NCI-H345 treated with DMSO at 0.1 percent for 48 hours (cell line): ENCODE measurements around the gene TSC22D4.

Experiments used
- DNase-seq: peaks from one replicate; lab custom pipeline; 2025; ENCODE audit not compliant: unreplicated experiment; lab: John Stamatoyannopoulos, UW

Gene TSC22D4

GRCh38 chr7:100493476-100494264 is 14.7 kb upstream of the TSC22D4 start:
- no peak for DNase-seq

- DNase-seq = no peak
Observed at GRCh38 chr7:100492738-100493475, 13.9 kb upstream of the TSC22D4 start.

- DNase-seq = no peak
Observed at GRCh38 chr7:100491192-100491578, 12.2 kb upstream of the TSC22D4 start.

- DNase-seq = no peak
Observed at GRCh38 chr7:100490483-100491191, 11.6 kb upstream of the TSC22D4 start.

- DNase-seq = peak; percentile 90
Observed at GRCh38 chr7:100489824-100490223, 10.8 kb upstream of the TSC22D4 start.

GRCh38 chr7:100489121-100489520 is 10.1 kb upstream of the TSC22D4 start:
- DNase-seq = no peak

GRCh38 chr7:100488333-100489095 is 9.5 kb upstream of the TSC22D4 start:
- no peak for DNase-seq

GRCh38 chr7:100486753-100487446 is 7.9 kb upstream of the TSC22D4 start:
- DNase-seq = no peak

GRCh38 chr7:100486111-100486636 is 7.2 kb upstream of the TSC22D4 start:
- no peak for DNase-seq

- DNase-seq = no peak
Observed at GRCh38 chr7:100485471-100485876, 6.5 kb upstream of the TSC22D4 start.

- DNase-seq = no peak
Observed at GRCh38 chr7:100484673-100485045, 5.6 kb upstream of the TSC22D4 start.

- peak; percentile 42 for DNase-seq
Observed at GRCh38 chr7:100483722-100484672, 5.0 kb upstream of the TSC22D4 start, which contains the start of gene NYAP1. TSS of gene NYAP1 (plus strand) at chr7:100483927. CDS start at chr7:100485312, 1,385 bp downstream.

GRCh38 chr7:100483090-100483721 is 4.2 kb upstream of the TSC22D4 start:
- peak; percentile 34 for DNase-seq

- DNase-seq = no peak
Observed at GRCh38 chr7:100482728-100483089, 3.7 kb upstream of the TSC22D4 start.

- DNase-seq = no peak
Observed at GRCh38 chr7:100481466-100481865, 2.5 kb upstream of the TSC22D4 start.

GRCh38 chr7:100477871-100478267 is 1.1 kb downstream of the TSC22D4 start:
- DNase-seq = no peak

- DNase-seq = no peak
Observed at GRCh38 chr7:100476903-100477870, 1.8 kb downstream of the TSC22D4 start.
